GM21529 (cell line): ENCODE results near the gene CHD9.
A peak's percentile ranks its signal among the peaks of the same experiment; 100 is the strongest.
"Not testable (repeated sequence)": the region's sequence is repeated elsewhere in the genome, so short reads cannot be mapped to it uniquely, and the experiment has no call there.

ENCODE experiments used
- ATAC-seq: cut with Tn5 transposase; IDR thresholded peaks from one replicate; pipeline ENCODE4 v1.9.1; 2021; ENCODE audit not compliant: unreplicated experiment

Gene CHD9, protein sequence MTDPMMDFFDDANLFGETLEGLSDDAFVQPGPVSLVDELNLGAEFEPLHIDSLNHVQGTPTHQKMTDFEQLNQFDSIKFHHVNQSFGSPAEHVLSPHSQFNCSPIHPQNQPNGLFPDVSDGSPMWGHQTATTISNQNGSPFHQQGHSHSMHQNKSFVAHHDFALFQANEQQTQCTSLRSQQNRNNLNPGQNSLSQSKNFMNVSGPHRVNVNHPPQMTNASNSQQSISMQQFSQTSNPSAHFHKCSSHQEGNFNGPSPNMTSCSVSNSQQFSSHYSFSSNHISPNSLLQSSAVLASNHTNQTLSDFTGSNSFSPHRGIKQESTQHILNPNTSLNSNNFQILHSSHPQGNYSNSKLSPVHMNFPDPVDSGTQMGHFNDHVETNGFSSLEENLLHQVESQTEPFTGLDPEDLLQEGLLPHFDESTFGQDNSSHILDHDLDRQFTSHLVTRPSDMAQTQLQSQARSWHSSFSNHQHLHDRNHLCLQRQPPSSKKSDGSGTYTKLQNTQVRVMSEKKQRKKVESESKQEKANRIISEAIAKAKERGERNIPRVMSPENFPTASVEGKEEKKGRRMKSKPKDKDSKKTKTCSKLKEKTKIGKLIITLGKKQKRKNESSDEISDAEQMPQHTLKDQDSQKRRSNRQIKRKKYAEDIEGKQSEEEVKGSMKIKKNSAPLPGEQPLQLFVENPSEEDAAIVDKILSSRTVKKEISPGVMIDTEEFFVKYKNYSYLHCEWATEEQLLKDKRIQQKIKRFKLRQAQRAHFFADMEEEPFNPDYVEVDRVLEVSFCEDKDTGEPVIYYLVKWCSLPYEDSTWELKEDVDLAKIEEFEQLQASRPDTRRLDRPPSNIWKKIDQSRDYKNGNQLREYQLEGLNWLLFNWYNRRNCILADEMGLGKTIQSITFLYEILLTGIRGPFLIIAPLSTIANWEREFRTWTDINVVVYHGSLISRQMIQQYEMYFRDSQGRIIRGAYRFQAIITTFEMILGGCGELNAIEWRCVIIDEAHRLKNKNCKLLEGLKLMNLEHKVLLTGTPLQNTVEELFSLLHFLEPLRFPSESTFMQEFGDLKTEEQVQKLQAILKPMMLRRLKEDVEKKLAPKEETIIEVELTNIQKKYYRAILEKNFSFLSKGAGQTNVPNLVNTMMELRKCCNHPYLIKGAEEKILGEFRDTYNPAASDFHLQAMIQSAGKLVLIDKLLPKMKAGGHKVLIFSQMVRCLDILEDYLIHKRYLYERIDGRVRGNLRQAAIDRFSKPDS (N-terminal part only)

DNA sequence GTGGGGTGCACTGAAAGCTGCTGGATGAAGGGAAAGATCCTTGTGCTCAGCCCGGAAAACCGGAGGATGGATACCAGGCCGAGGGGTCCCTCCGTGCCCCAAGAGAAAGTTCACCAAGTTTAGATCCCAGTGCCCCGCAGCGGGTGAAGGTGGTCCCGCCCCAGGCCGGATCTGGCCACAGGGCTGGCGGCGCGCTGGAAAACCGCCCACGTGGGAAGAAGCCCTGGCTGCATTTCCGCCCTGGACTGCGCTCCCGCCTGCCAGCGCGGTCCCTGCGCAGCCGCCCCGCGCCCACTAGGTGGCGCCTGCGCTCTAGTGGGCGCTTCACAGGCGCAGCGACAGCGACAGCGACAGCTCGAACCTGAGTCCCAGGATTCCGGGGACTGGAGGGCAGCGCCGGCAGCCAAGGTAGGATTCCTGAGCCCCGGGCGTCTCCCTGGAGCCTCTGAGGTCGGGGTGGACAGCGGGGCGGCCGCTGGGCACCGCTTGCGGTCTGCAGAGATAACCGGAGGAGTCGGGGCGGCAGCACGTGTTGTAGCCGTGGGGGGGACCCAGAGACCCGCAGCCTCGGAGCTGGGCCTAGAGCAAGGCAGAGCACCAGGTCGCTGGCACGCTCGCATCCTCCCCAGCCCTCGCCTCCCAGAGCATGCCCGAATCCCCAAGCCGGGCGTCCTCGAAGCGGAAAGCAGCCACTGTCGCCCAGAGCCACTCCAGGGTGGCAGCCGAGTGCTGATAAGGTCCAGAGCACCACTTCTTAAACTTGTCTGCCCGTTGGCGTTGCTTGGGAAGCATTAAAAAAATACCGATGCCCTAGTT, at the start of gene CHD9:
CHD9 (plus strand) TSS at position 322 of the 816 bp plus-strand sequence. CDS start 101,099 bp downstream, outside the sequence.
- peak; percentile 77 for ATAC-seq

DNA sequence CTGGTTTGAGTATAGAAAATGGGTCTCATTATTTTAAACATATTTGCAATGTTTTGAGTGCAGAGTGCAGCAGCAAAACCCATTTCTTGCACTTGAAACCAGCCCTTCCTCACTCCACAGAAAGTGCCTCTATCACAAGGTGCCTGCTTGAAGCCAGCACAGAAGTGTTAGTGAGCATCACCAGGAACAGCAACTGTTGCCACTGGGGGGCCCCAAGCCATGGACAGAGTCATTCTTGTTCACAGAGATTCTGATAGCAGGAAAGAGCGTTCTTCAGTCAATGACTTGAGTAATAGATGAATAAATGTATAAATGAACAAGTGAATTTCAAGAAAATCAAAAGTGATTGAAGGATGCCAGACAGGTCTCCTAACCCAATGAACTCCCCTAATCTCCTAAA, 47.7 kb upstream of the CHD9 start:
- ATAC-seq: no peak

DNA sequence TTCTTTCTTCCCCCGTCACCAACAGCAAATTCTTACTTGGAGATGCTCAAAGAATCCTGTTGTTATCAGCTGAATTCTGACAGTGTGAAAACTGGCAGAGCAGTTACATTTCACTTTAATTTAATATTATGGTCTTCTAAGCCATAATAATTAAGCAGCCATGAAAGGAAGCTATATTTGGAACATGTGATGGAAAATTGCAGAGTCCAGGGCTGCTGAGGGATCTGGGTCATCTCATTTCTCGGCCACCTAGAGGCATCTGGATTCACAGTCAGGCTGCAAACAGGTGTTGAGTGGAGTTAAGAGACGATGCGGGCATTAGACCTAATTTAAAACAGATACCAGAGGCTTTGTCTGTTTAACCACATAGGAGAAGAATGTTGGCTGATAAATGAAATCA, 40.5 kb upstream of the CHD9 start:
- no peak for ATAC-seq

DNA sequence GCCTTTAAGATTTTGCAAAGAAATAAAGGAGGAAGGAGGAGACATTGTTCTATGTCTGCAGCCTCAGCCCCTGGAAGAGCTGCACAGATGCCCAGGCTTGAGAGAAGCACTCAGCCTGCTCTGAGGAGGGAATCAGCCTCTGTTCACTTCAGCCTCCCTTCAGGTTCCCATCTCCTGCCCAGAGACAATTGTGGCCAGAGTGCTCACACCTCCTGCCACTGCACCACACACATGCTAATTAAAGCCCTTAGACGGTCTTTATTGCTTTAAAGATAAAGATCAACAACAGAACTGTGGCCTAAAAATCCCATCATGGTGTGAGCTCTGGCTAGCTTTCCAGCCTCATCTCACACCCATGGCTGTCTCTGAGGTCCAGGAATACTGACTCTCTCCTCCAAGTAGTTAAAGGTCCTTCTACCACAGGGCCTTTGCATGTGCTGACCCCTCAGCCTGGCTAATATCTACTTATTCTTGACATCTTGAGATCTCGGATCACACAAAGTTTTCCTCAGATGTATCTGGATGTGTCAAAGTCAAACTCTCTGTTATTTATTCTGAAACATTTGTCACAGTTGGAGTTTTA, 35.9 kb upstream of the CHD9 start:
- ATAC-seq: no peak

DNA sequence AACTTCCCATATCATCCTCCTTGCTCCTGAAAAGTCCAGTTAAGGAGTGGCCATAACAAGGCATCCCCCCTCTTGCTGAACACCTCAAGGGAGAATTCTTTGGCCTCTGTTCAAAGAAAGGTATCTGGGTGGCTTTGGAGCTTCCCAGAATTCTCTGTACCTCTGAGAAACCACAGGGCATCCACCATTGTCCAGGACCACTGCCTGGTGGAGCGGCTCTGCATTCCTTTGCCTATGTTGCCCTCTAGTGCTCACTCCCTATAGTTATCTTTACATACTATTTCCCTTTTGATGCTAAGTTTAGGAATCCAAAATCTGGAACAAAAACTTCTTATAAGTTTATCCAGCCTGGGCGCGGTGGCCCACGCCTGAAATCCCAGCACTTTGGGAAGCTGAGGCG, 32.4 kb upstream of the CHD9 start:
- ATAC-seq: no peak

DNA sequence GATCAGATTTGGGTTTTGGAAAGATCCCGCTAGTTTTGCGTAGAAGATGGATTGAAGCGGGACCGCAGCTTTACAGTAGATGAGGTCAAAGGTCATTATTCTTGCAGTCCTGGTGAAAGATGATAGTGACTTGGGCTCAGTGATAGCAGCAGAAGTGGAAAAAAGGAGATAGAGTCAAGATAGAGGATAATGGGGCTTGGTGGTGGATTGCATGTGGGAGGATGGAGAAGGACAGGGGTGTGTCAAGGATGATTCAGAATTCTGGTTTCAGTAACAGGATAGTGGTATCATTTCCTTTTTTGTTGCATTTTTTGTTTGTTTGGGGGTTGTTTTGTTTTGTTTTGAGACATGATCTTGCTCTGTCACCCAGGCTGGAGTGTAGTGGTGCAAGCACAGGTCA, 30.7 kb upstream of the CHD9 start:
- no peak for ATAC-seq

DNA sequence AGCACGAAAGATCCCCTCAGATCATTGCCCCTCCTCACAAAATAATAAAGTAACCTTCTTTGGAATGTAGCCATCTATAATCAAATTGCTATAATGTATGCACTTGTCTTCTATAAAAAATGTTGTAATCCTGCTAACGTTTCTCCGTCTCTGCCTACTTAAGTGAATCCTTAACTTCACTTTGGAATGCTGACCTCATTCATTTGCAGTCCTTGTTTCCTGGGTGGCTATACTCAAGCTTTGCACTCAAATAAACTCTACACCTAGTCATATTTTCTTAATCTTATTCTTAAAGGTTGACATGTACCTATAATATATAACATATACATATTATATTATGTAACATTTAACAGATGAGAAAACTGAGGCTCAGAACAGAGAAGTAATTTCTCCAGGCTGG, 24.8 kb upstream of the CHD9 start:
- ATAC-seq: no peak

DNA sequence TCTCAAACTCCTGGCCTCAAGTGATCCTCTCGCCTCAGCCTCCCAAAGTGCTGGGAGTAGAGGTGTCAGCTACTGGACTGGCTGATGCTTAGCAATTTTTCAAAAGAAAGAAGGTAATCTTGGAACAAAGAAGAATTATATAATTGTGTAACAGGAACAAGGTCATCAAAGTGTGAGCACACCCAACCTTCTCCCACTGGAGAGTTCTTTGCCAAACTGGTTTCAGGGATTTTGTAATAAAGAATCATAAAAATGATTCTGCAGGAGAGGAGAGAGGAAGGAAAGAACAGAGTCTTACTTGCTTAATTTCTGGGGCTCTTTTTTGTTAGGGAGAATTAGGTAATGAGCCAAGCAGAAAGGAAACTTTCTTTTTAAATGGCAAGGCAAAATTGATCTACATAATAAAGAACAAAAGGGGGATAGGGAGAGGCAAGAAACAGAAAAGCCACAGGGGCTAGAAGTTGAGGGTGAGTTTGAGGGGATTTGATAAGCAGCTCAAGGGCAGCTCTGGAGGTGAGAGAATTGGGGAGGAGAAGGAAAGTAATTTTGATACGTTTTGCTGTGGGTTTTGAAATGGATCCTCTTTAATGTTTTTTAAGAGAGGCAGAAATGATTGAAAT, 23.4 kb upstream of the CHD9 start:
- ATAC-seq: no peak

DNA sequence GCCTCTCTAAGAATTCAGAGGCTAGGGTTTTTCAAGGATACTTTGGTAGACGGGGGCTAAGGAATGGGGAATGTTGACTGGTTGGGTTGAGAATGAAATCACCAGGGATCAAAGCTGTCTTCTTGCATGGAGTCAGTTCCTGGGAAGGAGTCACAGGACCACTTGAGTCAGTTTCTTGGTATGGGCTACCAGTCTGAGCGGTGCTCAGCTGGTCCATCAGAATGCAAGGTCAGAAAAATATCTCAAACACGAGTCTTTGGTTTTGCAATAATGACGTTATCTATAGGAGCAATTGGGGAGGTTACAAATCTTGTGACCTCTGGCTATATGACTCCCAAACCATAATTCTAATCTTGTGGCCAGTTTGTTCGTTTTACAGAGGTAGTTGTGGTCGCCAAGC, 20.5 kb upstream of the CHD9 start:
- no peak for ATAC-seq

DNA sequence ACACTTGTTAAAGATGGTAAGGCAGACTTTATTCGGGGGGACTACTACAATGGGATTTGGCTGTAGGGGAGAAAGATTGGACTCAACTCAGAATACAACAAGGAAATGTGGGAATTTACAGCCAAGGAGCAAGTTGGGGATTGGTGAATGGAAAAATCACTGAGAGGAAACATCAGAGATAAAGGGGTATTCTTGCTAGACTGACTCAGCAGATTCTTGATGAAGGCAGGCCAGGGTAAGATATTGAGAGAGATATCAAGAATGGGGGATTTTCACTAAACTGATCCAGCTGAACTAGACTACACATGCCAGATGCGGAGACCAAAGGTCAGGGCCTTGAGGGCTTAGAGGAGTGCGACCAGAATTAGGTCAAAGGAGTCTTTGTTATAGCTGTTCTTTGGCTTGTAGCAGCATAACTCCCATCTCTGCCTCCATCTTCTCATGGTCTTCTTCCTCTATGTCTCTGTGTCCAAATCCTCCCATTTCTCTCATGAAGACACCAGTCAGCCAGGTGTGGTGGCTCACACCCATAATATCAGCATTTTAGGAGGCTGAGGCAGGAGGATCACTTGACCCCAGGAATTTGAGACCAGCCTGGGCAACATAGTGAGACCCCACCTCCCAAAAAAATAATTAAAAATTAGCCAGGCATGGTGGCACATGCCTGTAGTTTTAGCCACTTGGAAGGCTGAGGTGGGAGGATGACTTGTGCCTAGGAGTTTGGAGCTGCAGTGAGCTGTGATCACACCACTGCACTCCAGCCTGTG, 19.4 kb upstream of the CHD9 start:
- ATAC-seq: no peak

DNA sequence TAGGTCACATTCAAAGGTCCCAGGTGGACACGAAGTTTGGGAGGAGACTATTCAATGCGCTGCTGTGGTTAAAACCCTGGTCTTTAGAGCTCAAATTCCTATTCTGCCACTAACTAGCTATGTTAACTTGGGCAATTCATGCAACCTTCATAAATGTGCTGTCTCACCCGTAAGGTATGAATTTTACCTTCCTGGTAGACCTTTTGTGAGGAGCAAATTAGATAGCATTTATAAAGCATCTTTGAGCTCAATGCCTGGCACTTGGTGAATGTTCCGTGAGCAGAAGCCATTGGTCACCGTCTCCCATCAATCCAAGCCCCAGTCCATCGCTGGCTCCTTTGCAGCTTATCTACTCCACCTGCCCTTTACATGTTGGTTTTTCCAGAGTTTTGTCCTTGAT, 18.7 kb upstream of the CHD9 start:
- ATAC-seq: no peak

DNA sequence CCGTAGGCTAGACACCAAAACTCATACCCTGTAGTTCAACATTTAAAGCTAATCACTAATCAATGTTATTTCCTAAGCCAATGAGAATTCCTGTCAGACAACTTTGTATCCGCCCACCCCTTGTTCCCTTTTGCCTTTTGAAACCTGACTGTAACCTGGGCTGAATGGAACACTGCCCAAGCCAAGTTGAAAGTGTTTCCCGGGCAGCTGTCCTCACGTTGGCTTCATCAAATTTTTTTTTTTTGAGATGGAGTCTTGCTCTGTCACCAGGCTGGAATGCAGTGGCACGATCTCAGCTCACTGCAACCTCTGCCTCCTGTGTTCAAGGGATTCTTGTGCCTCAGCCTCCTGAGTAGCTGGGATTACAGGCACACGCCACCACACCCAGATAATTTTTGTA, 18.1 kb upstream of the CHD9 start:
- not testable (repeated sequence) for ATAC-seq

DNA sequence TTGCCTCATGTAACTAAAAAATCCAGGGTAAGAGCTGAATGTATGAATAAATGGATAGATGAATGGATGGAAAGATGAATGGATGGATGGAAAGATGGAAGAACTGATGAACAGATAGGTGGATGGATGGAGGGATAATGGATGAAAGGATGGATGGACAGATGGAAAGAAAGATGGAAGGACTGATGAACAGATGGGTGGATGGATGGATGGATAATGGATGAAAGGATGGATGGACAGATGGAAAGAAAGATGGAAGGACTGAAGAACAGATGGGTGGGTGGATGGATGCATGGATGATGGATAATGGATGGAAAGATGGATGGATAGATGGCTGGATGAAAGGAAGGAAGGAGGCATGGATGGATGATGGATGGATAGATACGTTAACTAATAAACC, 14.0 kb upstream of the CHD9 start:
- no peak for ATAC-seq

DNA sequence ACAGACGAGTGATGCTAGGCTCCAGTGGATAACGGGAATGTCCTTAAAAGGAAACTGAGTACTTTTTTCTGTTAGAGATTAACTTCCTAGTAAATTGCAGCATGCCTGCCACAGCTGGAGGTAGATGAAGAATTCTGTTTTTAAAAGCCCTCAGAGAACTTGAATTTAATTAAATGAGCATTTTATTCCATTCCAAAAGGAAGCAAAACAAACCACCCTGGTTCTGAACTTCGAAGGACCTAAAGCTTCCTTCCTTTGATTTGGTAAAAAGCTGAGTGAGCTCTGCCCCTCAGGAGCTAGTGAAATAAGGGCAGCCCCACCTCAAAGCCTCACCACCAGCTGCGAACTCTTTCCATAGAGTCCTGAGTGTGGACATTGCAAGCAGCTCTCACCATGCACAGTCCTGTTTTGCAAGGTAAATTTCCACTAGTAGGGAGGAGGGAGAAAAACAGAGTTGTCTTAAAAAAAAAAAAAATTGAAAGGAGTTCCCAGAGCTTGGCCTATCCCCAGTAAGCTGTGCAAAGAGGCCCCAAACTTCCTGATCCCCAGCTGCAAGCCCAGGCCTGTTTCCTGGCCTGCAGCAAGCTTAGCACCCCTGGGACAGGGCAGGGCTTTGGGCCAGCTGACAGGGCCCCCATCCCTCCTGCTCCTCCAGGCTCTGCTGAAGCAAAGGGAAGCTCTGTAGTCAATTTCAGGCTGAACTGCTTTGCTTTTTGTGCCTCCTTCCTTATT, 13.3 kb upstream of the CHD9 start:
- no peak for ATAC-seq

DNA sequence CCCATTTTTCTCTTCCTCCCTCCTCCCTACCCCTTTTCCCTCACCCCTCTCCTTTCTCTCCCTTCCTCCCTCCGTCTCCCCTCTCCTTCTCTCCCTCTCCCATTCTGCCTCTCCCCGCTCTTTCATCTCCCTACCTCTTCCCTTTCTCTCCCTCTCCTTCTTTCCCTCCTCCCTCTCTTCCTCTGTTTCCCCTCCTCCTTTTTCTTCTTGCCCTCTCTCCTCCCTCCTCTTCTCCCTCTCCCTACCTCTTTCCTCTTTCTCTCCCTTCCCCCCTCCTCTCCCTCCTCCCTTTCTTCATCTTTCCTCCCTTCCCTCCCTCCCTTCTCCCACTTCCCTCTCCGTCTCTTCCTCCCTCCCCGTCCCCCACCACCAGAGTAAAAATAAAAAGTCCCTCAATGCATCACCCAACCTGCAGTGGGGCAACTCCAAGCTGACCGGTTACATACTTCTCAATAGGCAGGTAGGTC, 12.5 kb upstream of the CHD9 start:
- ATAC-seq: no peak

DNA sequence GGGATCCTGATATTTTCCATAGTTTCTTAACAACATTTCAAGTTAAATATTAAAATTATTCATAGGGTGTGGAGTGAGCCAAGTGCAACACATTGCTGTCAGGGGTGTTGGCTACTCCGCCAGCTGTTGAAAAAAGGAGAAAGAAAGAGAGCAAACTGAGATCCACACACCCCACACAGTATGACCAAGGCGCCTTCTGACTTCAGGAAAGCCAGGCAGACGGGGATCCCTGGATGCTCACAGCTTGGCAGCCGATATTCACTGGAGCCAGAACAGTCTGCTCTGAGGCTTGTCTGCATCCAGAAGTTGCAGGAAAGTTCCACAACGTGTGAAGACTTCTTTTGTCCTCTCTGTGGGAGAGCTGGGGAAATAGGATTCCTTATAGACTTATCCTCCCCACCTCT, 11.4 kb upstream of the CHD9 start:
- no peak for ATAC-seq

DNA sequence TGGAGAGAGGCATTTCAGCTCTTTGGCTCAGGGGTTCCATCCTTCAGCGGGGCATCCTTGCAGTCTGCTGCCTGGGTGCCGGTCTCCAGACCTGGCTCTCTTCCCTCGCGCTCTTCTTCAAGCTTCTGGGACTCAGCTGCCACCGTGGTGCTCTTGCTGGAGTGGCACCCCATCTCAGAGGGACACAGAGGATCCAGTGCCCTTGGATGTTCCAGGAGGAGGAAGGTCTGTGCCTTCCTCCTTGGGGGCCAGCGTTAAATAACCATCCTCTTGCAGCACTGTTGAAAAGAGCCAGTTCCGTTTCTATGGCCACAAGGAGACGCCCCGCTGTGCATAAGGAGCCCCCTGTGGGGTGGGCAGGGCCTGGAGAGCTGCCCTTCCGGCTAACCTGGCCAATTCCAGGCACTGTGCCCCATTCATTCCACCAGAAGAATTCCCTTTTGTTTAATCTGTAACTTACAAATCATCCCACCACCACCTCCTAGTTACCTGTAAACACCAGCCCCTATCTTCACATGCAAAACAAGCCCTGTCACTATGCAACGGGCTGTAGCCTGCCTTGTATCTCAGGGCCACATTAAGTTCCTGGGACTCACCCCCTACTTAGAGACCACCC, 10.7 kb upstream of the CHD9 start:
- no peak for ATAC-seq
